Measurements from ENCODE around the gene CARS2.

Gene CARS2

GRCh38 chr13:110647365-110647737 is 58.6 kb downstream of the CARS2 start:
- Histone ChIP-seq H3K27me3 (ENCODE audit: low read length) (no peaks in the 10 kb centered on the region), H3K27ac (ENCODE audit: low read depth, low read length) (no peak overlapping the region), H3K79me2 (ENCODE audit: insufficient read depth, low read length) (no peaks in the 10 kb centered on the region), H3K4me2 (ENCODE audit: low read depth, low read length, poor library complexity, severe bottlenecking) (no peak overlapping the region), H3F3A (ENCODE audit: insufficient read depth) (no peaks in the 10 kb centered on the region), H3K4me3 (ENCODE audit: insufficient read depth, low read length, poor library complexity, severe bottlenecking) (no peak overlapping the region), H3K9ac (ENCODE audit: low read length) (no peak overlapping the region), H2AFZ (ENCODE audit: low read depth, low read length, severe bottlenecking) (no peak overlapping the region), H3K9me3 (ENCODE audit: insufficient read depth, low read length) (no peaks in the 10 kb centered on the region), H3K36me3 (ENCODE audit: low read length) (no peaks in the 10 kb centered on the region), H3K9me2 (replicated peaks; ENCODE audit: insufficient read depth, low read length) (no peaks in the 10 kb centered on the region), H4K20me1 (ENCODE audit: low read depth, low read length) (no peaks in the 10 kb centered on the region)
- TF ChIP-seq CTCF (IDR thresholded peaks at IDR 0.05; ENCODE audit: insufficient read depth, low read length, poor library complexity, severe bottlenecking): no peak
- no peak for TF ChIP-seq EZH2phosphoT487 (conservative IDR thresholded peaks at IDR 0.05; ENCODE audit: low read length)

- H3F3A ChIP-seq (ENCODE audit: insufficient read depth): no peaks in the 10 kb centered on the region
- H3K4me3 ChIP-seq (ENCODE audit: insufficient read depth, low read length, poor library complexity, severe bottlenecking): no peak overlapping the region
- no peaks in the 10 kb centered on the region for H3K79me2 ChIP-seq (ENCODE audit: insufficient read depth, low read length)
- H2AFZ ChIP-seq (ENCODE audit: low read depth, low read length, severe bottlenecking): no peak overlapping the region
- H3K9me3 ChIP-seq (ENCODE audit: insufficient read depth, low read length): no peaks in the 10 kb centered on the region
- H4K20me1 ChIP-seq (ENCODE audit: low read depth, low read length): no peaks in the 10 kb centered on the region
- no peak overlapping the region for H3K27ac ChIP-seq (ENCODE audit: low read depth, low read length)
- H3K9ac ChIP-seq (ENCODE audit: low read length): no peak overlapping the region
- H3K9me2 ChIP-seq (replicated peaks; ENCODE audit: insufficient read depth, low read length): no peaks in the 10 kb centered on the region
- H3K27me3 ChIP-seq (ENCODE audit: low read length): no peaks in the 10 kb centered on the region
- no peaks in the 10 kb centered on the region for H3K36me3 ChIP-seq (ENCODE audit: low read length)
- no peak for TF ChIP-seq EZH2phosphoT487 (conservative IDR thresholded peaks at IDR 0.05; ENCODE audit: low read length)
- no peak for TF ChIP-seq CTCF (IDR thresholded peaks at IDR 0.05; ENCODE audit: insufficient read depth, low read length, poor library complexity, severe bottlenecking)
- H3K4me2 ChIP-seq (ENCODE audit: low read depth, low read length, poor library complexity, severe bottlenecking): no peak overlapping the region
Observed at GRCh38 chr13:110646442-110647364, 59.2 kb downstream of the CARS2 start.

- no peaks in the 10 kb centered on the region for H3K9me2 ChIP-seq (replicated peaks; ENCODE audit: insufficient read depth, low read length)
- no peaks in the 10 kb centered on the region for H3F3A ChIP-seq (ENCODE audit: insufficient read depth)
- no peaks in the 10 kb centered on the region for H3K36me3 ChIP-seq (ENCODE audit: low read length)
- no peaks in the 10 kb centered on the region for H3K27me3 ChIP-seq (ENCODE audit: low read length)
- no peak overlapping the region for H2AFZ ChIP-seq (ENCODE audit: low read depth, low read length, severe bottlenecking)
- H3K27ac ChIP-seq (ENCODE audit: low read depth, low read length): no peak overlapping the region
- H3K4me3 ChIP-seq (ENCODE audit: insufficient read depth, low read length, poor library complexity, severe bottlenecking): no peak overlapping the region
- H3K4me2 ChIP-seq (ENCODE audit: low read depth, low read length, poor library complexity, severe bottlenecking): no peak overlapping the region
- no peaks in the 10 kb centered on the region for H3K9me3 ChIP-seq (ENCODE audit: insufficient read depth, low read length)
- H3K9ac ChIP-seq (ENCODE audit: low read length): no peak overlapping the region
- H3K79me2 ChIP-seq (ENCODE audit: insufficient read depth, low read length): no peaks in the 10 kb centered on the region
- TF ChIP-seq CTCF (IDR thresholded peaks at IDR 0.05; ENCODE audit: insufficient read depth, low read length, poor library complexity, severe bottlenecking) (no peak), EZH2phosphoT487 (conservative IDR thresholded peaks at IDR 0.05; ENCODE audit: low read length) (no peak)
- no peaks in the 10 kb centered on the region for H4K20me1 ChIP-seq (ENCODE audit: low read depth, low read length)
Observed at GRCh38 chr13:110645750-110646149, 60.2 kb downstream of the CARS2 start.
